ENCODE data around the gene BICRAL. TPM values are rescaled to one million over a fixed set of nuclear protein-coding genes. Genes with fewer than 3 reads are reported as not detected.
"Not testable (repeated sequence)": the region's sequence is repeated elsewhere in the genome, so short reads cannot be mapped to it uniquely, and the experiment has no call there.

BICRAL gene
- total RNA-seq, 1 experiment from 2014 or later = 7.5 TPM

DNA sequence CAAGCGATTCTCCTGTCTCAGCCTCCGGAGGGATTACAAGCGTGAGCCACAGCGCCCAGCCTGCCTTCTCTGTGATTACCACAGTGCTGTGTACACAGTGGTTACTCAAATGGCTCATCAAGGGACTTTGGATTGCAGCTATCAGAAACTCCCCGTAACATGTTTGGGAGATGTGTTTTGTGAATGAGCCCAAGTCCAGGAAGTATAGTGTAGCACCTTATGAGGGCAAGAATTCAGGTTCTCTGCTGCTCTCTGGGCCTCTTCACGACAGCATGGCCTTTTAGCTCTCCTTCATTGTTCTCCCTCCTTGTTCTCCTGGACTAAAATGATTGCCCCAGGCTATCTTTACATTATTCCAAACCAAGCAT is 63.5 kb downstream of the BICRAL start:
- no peak for DNase-seq (ENCODE audit: low read depth)

DNA sequence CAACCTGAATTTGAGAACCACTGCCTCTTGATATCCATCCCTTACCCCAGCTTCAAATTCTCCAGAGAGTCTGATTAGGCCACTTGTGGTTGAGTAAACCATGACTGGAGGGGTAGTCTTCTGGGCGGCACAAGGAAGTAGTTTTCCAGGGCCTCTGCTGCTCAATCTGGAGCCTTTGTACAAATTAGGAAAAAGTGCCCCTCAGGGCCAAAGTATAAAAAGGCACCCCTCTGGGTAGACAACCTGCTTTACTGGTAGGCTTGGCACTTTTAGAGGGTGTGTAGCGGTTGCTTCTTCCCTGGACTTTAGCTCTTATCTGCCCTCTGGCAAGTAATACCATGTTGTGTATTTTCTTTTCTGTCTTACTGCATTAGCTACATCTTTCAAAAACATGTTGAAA is 64.7 kb downstream of the BICRAL start:
- DNase-seq (ENCODE audit: low read depth) = no peak

DNA sequence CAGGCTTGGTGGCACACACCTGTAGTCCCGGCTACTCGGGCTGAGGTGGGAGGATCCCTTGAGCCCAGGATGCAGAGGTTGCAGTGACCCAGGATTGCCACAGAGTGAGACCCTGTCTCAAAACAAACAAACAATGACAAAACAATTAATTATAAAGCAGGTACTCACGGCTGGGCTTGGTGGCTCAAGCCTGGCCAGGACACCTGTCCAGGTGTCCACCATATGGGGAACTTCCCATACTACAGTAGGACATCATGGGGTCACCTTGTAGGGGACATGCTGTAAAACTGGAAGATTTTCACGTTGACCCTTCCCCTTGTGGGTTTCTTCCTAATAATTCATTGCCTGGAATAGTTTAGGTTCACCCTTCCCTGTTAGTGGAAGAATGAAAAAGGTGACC is 66.8 kb downstream of the BICRAL start:
- no peak for DNase-seq (ENCODE audit: low read depth)

DNA sequence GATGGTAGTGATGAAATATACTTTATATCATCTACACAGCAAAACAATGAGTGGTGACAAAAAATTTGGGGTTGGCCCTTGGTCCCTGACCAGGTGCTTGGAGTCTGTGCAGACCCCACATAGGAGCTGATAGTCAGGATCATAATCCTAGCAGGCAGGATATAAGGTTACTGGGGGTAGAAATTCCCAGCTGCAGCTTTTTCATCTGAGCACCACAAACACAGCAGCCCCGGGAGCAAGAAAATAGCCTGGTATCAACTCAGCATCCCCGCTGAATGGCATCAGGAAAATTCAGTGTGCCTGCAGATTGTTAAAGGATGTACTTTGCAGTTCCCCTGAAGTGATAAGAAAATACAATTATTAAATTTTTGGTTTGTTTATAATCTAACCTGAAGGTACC is 69.7 kb downstream of the BICRAL start:
- no peak for DNase-seq (ENCODE audit: low read depth)

DNA sequence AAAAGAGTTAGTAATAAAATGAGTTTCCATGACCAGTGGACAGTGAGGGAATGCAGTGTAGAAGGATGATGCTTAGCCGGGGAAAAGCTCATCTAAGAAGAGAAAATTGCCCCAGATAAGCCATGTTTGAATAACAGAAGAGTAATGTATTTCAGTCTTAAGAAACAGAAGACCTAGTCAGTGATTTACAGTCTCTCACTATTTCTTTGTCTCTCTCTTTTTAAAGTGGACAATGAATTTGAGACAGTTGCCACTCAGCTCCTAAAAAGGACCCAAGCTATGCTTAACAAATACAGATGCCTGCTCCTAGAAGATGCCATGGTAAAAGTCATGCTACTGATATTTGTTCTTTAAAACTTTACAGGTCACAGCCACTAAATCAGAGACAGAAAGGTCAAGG is 78.2 kb downstream of the BICRAL start:
- DNase-seq (ENCODE audit: low read depth) = no peak

DNA sequence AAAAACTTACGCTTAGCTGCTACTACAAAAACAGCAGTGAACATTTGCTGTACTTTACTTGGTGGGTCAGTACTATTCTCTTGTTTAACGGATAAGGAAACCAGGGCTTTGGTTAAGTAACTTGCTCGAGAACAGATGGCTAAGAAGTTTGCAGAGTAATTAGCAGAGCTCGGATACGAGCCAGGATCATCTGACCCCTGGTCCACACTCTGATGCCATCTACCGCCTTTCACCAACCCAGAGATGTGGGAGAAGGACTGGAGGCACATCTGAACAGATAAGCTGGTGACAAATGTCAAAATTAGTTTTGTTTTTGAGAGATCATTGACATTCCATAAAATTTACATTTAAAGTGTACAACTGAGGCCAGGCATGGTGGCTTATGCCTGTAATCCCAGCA is 78.6 kb downstream of the BICRAL start:
- DNase-seq (ENCODE audit: low read depth) = no peak

DNA sequence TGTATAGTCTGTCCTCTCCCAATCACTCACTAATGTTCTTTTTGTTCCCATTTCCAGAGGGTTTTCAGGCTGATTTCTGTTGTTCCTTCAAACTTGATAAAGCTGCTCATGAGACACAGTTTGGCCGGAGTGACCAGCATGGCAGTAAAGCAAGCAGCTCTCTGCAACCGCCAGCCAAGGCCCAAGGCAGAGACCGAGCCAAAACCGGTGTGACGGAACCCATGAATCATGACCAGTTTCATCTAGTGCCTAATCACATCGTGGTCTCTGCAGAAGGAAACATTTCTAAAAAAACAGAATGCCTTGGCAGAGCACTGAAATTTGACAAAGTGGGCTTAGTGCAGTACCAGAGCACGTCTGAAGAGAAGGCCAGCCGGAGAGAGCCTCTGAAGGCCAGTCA is 82.8 kb downstream of the BICRAL start:
- no peak for DNase-seq (ENCODE audit: low read depth)

DNA sequence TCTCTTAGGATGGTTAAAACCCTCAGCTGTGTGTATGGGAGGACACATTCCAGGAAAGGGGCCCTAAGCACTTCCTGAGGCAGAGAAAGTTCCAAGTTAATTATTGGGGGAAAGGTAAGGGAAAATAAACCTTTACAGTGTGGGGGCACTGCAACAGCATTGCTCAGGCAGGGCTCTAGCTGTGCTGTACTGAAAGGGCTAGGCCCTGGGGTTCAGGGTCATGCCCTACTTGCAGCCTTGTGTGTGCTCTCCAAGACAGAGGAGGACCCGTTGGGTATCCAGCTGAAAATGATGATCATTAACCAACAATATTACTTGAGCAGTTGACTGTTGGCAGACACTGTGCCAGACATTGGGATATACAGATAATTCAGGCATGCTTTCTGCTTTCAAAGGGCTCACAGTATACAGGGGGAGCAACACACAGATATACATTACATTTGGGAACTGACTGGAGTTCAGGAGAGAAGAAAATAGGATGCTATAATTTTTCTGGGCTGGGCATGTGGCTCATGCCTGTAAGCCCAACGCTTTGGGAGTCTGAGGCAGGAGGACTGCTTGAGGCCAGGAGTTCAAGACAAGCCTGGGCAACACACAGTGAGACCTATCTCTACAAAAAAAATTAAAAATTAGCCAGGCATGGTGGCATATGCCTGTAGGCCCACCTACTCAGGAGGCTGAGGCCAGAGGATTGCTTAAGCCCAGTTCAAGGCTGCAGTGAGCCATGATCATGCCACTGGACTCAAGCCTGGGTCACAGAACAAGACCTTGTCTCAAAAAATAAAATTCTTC is 88.5 kb downstream of the BICRAL start:
- DNase-seq (ENCODE audit: low read depth) = no peak

DNA sequence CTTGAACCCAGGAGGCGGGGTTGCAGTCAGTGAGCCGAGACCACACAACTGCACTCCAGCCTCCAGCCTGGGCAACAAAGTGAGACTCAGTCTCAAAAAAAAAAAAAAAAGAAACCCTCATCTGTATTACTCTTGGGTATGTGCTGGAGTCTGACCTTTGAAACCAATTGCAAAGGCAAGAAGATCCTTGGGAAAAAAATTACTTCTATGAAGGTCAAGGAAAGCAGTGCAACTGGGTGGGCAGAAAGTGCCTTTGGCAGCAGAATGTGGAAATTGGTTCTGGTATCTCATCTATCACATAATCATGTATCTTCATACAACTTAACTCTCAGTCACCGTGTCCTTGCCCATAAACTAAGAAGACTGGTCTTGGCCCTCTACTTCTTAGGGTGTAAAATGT is 89.9 kb downstream of the BICRAL start:
- DNase-seq (ENCODE audit: low read depth) = no peak

DNA sequence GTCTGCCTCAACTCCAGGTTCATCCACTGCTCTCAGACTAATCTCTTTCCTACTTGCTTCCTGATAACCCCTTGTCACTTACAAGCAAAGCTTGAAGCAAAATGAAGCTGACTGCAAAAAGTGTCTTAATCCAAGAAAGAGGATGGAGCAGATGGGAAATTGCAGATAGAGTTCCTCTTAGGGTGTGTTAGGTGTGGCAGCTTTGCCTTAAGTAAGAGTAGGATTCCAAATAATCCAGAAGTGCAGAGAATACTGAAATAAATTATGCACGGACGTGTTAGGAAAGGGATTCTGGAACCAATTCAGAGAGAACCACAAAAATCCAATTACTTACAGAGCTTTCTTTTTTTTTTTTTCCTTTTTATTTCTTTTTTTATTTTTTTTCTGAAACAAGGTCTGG is 91.5 kb downstream of the BICRAL start:
- no peak for DNase-seq (ENCODE audit: low read depth)

DNA sequence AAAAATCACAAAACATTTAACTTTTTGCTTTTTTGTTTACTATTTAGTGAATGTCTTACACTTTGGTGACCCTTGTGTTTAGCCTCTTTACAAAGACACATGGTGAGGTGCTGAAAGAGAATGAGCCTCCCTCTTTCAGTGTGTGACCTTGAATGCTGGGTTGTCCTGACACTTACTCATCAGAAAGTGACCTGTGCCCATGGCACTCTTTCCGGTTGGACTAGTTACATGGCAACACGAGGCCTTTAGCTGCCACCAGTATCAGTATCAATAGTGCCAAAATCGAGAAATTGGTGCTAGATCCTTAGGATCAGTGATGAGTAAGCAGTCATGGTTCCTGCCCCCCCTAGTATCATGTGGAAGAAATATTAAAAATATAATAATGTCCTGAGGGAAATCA is 95.8 kb downstream of the BICRAL start:
- no peak for DNase-seq (ENCODE audit: low read depth)

DNA sequence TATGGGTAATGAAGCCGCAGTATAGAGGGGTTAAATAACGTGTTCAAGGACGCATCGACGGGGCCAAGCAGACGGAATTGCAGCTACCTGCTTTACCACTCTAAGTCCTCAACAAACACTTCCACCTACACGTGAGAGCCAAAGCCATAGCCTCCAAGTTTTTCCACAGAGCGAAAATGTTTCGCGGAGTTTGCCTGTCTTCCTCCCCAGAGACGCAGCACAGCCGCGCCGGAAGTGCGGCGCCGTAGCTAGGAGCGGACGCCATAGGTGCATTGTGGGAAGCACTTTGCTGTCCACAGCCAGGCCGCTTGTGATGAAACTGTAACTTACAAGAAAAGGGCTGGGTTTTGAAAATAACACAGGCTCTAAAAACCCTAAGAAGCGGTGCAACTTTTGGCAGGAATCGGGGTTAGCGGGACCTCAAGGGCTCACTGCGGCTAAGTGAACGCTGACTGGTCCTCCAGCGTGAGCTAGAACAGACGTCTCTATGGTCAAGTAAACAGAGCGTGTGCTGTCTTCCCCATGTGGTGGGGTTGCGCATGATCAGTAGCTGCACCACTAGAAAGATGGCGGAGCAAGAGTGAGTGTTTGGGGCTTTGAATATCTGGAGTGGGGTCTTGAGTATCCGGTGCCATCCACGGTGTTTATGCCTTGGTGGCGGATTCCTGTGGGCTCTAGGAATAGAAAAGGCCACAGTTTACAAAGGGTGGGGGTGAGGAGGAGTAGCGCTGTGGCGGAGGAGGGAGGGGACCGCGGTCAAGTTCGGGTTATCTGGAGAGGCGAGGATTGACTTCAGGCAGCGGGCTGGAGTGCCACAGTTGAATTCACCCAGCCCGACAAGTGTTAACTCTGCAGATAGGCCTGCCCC is 97.8 kb downstream of the BICRAL start, which contains the start of gene RPL7L1:
RPL7L1 (plus strand) TSS at position 245 of the 868 bp plus-strand sequence; CDS start at position 540, 295 bp downstream.
- DNase-seq (ENCODE audit: low read depth) = peak; percentile 92

DNA sequence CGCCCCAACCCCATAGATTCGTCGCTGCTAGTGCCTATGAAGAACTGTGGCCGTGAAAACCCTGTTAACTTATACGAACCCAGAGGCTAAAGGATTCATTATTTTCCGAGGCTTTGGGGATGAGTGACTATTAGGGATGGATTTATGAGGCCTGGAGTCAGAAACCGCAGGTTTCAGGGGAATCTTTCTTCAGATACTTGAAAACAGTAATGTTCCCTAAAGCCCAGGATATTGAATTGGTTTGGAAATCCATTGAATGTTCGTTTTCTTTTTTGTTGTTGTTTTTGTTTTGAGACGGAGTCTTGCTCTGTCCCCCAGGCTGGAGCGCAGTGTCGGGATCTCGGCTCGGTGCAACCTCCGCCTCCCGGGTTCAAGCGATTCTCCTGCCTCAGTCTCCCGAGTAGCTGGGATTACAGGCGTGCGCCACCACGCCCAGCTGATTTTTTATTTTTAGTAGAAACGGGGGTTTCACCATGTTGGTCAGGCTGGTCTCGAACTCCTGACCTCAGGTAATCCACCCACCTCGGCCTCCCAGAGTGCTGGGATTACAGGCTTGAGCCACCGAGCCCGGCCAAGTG is 98.5 kb downstream of the BICRAL start:
- DNase-seq (ENCODE audit: low read depth) = not testable (repeated sequence)

DNA sequence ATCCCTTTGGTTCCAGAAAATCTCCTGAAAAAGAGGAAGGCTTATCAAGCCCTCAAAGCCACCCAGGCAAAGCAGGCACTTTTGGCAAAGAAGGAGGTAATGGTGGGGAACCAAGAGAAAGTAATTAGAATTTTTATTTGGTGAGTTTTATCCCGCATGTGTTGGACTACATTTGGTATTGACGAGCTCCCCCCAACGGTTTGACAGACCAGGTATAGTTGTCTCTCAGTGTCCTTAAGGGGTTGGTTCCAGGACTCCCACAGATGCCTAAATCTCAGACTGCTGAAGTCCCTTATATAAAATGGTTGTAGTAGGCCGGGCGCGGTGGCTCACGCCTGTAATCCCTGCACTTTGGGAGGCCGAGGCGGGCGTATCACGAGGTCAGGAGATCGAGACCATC is 99.0 kb downstream of the BICRAL start:
- DNase-seq (ENCODE audit: low read depth) = not testable (repeated sequence)

DNA sequence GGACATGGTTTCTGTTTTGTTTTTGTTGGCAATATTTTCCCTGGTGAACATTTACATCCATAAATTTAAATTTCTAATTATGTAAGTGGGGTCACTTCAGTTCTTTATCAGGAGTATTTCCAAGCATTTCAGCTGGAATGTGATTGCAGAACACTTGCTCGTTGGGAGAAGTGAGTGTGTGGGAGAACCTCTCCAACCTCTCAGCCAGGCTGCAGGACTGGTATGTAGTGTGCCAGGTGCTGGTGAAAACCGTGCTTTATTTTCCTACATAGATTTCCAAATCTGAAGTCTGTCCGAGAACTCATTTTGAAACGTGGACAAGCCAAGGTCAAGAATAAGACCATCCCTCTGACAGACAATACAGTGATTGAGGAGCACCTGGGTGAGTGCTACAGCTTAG is 103.8 kb downstream of the BICRAL start:
- no peak for DNase-seq (ENCODE audit: low read depth)

DNA sequence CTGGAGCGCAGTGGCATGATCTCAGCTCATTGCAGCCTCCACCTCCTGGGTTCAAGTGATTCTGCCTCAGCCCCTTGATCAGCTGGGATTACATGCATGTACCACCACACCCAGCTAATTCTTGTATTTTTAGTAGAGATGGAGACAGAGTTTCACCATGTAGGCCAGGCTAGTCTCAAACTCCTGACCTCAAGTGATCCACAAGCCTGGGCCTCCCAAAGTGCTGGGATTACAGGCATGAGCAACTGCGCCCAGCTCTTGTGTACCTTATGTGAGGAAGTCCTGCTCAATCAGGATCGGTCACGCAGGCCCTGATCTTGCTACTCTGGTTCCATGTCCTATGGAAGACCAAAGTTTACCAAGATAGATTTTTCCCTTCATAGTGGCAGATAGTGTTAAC is 106.3 kb downstream of the BICRAL start:
- not testable (repeated sequence) for DNase-seq (ENCODE audit: low read depth)

DNA sequence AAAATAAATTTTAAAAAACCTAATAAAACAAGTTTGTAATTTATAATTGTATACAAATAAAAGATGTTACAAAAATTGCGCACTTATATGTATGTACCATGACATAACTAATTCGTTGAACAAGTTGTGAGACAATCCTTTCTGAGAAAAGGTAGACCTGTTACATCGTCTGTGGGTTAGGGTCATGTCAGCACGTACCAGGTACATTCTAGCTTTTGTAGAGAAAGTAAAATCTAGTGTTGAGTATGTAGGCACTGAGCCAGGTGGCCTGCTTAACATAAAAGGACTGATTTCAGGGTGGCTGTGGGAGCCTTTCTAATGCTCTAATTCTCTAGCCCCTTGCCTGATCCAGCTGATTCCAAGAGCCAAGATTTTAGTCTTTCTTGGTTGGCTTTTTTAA is 108.0 kb downstream of the BICRAL start:
- no peak for DNase-seq (ENCODE audit: low read depth)

DNA sequence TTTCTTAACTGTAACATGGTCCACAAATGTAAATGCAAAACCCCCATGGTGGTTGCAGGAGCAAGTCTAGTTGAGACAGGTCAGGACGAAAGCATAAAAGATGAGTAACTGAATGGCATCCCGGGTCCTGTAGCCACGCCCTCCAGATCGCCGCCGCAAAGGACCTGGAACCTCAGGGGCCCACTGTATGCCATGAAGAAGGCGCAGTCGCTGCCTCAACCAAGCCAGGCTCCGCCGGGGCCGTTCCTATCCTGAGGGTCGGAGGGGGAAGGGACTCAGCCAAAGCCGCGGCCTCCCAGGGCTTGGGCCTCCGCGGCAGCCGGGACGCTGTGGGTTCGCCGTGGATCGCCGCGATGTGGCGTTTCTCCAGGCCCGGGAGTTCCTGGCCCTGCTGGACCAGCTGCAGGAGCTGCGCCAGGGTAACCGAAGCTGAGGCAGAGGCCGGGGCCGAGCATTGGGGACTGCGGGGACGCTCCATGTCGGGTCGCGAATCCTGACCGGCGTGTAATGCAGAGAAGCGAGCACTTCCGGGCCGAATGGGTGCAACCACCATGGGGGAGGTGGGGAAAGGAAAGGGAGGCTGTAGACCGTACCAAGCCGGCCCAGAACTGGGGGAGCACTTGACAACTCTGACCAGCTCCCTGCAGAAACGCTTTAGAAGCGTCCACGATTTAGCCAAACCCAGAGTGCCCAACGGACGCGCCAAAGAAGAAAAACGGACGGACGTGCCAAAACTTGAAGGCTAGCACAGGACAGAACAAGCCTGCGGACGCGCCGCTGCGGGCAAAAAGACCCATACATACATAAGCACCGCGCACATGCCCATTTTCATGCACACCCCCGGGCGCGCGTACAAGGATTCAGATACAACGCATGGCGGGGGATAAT is 108.7 kb downstream of the BICRAL start:
- peak; percentile 97 for DNase-seq (ENCODE audit: low read depth)

DNA sequence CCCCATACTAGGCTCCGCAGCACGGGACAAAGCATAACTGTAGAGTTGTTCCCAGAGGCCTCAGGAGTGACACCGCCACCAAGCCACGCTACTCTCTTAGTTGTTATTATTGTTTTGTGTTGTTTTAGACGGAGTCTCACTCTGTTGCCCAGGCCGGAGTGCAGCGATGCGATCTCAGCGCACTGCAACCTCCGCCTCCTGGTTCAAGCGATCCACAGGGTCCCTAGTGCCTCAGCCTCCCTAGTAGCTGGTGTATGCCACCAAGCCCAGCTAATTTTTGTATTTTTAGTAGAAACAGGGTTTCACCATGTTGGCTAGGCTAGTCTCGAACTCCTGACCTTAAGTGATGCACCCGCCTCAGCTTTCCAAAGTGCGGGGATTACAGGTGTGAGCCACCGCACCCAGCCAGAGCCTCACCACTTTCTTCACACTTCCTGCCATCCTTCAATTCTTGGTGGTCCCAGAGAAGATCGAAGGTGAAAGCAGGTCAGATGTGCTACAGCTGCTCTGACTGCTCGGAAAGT is 109.4 kb downstream of the BICRAL start:
- no peak for DNase-seq (ENCODE audit: low read depth)

DNA sequence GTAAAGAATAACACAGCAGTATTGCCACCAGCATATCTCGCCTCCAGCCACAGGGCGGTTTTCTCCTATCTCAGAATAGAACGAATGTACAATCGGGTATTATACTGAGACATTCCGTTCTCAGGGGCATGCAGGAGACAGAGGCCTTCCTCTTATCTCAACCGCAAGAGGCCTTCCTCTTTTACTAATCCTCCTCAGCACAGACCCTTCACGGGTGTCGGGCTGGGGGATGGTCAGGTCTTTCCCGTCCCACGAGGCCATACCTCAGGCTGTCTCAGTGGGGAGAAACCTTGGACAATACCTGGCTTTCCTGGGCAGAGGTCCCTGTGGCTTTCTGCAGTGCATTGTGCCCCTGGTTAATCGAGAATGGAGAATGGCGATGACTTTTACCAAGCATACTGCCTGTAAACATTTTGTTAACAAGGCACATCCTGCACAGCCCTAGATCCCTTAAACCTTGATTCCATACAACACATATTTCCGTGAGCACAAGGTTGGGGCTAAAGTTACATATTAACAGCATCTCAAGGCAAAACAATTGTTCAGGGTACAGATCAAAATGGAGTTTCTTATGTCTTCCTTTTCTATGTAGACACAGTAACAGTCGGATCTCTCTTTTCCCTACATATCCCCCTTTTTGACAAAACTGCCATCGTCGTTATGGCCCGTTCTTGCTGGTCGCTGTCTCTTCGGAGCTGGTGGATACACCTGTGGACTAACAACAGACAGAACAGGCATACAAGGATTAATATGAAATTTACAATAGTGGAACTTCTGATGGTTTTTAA is 112.4 kb downstream of the BICRAL start:
- DNase-seq (ENCODE audit: low read depth) = not testable (repeated sequence)
